HG03460 (cell line): ENCODE data around the gene SFTPD.
"Not testable (repeated sequence)": the region's sequence is repeated elsewhere in the genome, so short reads cannot be mapped to it uniquely, and the experiment has no call there.

Source experiments
- ATAC-seq: cut with Tn5 transposase; IDR thresholded peaks from one replicate; pipeline ENCODE4 v1.9.1; 2021; ENCODE audit not compliant: unreplicated experiment

SFTPD gene

GRCh38 chr10:79948976-79949722 lies at the start of gene SFTPD:
Gene SFTPD, minus strand, starts transcription at chr10:79949105. Its CDS starts 2,446 bp downstream, at chr10:79946659.
- no peak for ATAC-seq

GRCh38 chr10:79995979-79996634 lies 47.2 kb upstream of the SFTPD start:
- ATAC-seq, result no peak

- ATAC-seq, result no peak
These were observed 45.7 kb upstream of the SFTPD start for GRCh38 chr10:79994556-79994955.

DNA sequence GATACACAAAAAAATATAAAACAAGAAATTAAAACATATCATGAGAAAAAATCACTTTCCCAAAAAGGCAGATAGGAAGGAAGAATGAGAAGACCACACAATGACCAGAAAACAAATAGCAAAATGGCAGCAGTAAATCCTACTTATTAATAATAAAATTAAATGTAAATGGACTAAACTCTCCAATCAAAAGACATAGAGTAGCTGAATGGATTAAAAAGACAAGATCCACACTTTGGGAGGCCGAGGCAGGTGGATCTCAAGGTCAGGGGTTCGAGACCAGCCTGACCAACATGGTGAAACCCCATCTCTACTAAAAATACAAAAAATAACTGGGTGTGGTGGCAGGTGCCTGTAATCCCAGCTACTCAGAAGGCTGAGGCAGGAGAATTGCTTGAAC lies 39.3 kb upstream of the SFTPD start:
- ATAC-seq, result not testable (repeated sequence)

GRCh38 chr10:79986661-79987060 lies 37.8 kb upstream of the SFTPD start:
- ATAC-seq, result not testable (repeated sequence)

DNA sequence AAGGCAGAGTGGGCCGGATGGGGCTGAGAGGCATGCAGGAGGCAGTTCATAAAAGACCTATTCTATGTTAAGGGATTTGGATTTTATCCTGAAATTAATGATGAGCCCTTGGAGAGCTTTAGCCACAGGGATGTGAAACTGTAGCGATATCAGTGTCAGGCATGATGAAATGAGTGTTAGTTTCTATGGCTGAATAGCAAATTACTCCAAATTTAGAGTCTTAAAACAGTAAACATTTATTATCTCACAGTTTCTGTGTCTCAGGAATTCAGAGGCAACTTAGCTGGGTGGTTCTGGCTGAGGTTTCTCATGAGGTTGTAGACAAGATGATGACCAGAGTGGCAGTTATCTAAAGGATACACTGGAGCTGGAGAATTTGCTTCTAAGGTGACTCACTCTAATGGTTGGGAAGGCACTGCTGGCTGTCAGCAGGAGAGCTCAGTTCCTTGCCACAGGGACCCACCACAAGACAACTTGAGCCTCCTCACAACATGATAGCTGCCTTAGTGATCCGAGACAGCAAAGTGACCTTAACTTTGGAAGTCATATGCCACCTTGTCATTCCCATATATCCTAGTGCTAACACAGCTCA lies 36.7 kb upstream of the SFTPD start:
- ATAC-seq, result no peak

GRCh38 chr10:79984851-79985250 lies 35.9 kb upstream of the SFTPD start:
- no peak for ATAC-seq

GRCh38 chr10:79983286-79983909 lies 34.5 kb upstream of the SFTPD start:
- no peak for ATAC-seq

DNA sequence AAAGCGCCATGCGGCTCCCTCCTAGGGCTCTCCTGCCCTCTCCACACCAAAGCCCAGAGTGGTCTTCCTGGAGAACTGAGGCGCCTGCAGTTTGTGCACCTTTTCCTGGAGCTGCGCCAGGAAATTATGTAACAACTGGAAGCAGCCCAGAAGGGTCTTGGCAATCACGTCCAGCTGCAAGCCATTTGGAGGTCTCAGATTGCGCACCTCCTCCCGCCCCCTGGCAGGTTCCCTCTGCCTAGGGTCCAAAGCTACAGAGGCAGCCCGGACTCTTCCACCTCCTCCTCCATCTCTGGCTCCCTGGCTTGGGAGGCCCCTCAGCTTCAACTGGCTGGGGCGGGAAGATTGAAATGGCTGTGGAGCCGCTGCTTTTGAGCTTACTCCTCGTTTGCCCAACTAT lies 34.0 kb upstream of the SFTPD start:
- no peak for ATAC-seq

DNA sequence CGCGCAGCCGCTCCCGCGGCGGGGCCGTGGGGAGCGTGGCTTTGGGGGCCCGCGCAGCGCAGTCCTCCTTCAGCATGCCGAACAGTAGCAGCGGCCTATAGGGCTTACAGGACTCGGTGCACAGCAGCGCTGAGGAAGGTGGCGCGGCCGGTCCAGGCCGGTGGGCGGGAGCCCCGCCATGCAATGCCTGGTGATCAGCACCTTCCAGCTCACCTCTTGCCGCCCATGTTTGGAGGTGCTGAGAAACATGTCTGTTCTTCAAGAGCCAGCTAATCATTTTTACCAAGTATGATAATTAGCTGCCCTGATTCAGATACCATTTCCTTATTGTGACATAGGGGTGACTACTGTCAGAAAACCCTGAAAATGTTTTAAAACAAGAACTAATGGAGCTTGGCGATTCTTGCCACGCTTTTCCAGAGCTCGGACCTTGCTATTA lies 33.5 kb upstream of the SFTPD start:
- no peak for ATAC-seq

DNA sequence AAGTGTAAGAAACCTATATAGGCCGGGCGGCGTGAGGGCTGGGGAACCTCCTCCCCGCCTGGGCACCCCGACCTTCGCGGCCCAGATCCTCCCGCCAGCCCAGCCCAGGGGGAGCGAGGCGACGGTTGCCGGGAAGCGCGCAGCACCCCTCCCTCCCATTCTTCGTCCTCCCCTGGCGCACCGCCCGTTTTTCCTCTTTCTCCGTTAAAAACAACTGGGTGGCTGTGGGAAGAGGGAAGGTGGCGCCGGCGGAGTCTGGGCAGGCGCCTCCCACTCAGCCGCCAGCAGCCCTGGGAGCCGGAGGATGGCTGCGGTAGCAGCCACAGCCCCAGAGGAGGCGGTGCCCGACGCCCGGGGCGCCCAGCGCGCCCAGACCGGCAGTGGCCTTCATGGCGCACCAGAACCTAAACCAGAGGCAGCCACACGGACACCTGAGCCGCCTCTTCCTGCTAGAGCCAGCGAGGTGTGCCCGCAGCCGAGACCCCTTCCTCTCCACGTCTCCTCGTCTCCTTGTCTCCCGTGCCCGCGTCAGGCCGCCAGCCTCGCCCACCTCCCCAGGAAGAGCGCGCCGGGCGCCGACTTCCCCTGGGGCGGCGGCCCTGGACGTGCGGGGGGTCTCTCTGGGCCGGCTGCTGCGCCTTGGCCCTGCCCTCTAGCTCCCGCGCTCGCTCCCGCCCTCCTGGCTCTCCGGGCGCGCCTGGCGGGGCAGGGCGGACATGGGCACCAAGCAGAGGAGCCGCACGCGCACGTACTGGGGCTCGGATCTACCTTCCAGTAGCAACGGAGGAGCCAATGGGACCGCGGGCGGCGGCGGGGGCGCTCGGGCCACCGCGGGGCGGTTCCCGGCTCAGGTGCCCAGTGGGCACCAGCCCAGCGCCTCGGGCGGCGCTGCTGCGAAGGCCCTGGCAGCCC lies 32.8 kb upstream of the SFTPD start:
- no peak for ATAC-seq

GRCh38 chr10:79980711-79981110 lies 31.8 kb upstream of the SFTPD start:
- no peak for ATAC-seq

DNA sequence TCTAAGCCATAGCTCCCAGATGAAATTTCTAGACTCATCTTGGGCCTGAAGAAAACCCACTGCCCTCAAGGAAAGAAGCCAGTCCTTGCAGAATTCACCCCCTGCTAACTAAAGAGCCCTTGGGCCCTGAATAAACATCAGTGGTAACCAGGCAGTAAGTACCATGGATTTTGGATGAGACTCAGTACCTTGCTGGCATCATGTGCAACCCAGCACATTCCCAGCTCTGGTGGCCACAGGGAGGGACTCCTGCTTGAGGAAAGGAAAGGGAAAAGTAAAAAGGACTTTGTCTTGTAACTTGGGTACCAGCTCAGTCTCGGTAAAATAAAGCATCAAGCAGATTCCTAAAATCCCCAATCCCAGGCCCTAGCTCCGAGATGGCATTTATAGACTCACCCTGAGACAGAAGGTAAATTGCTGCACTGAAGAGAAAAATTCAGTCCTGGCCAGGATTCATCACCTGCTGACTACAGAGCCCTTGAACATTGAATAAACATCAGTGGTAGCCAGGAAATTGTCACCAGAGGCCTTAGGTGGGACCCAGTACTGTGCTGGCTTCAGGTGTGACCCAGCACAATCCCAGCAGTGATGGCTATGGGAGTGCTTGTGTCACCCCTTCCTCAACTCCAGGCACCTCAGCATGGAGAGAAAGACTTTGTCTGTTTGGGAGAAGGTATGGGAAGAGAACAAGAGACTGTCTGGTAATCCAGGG lies 31.2 kb upstream of the SFTPD start:
- ATAC-seq, result no peak

DNA sequence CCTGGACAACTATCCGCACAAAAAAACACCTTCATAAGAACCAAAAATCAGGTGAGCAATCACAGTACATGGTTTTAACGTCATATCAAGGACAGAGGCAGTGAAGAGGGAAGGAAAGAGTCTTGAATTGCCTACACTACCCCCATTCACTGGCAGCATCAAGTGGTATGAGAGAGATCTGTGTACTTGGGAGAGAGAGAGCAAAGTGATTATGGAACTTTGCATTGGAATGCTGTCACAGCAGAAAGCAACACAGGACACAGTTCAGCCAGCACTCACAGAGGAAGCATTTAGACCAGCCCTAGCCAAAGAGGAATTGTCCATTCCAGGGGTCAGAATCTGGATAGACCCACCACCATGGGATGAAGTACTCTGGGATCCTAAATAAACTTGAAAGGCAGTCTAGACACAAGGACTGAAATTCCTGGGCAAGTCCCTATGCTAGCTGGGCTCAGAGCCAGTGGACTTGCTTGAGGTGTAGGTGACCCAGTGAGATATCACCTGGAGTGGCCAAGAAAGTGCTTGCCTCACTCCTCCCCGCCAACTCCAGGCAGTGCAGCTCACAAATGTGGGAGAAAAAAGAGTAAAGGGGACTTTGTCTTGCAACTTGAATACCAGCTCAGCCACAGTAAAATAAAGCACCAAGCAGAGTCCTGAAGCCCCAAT lies 30.5 kb upstream of the SFTPD start:
- ATAC-seq, result no peak

DNA sequence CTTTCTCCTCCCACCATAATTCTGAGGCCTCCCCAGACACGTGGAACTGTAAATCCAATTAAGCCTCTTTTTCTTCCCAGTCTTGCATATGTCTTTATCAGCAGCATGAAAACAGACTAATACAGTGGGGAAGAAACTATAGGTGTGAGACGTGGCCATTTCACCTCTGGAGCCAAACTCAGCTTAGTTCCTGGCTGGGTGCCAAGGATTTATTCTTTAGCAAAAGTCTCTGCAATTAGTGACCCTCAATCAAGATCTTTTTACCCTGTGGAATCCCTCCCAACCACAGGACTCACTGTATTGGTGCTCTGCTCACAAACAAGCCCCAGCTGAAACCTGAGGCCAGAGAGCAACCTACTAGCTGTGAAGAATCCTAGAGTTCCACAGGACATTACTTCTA lies 28.1 kb upstream of the SFTPD start:
- no peak for ATAC-seq

GRCh38 chr10:79970062-79970461 lies 21.2 kb upstream of the SFTPD start:
- ATAC-seq, result no peak

DNA sequence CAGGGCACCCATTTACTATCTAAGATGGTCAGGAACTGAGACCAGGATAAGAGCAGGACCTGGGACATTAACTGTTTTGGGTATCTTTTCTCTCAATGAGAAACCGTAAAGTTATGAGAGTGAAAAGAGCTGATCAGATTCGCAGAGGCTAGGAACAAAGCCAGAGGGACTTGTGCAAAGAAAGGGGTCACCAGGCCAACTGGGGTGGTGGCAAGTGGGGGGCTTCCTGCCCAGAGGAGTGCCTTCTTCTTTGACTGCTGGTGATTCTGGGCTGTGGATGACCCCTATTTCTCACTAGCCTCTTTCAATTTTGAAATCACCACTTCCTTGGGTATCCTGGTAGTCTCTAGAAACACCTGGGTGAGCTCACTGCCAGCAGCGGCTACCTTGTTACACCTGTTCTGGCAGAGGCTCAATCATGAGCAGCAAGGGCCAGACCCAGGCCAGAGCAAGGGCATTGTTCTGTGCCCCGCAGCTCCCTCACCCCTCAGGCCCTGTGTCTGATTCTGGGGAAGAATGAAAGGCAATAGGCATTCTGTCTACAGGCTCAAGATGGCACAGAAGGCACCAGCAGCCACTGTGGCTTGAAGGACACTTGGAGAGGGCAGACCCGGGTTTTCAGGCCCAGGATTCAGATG lies 999 bp downstream of the SFTPD start:
- no peak for ATAC-seq

GRCh38 chr10:79947083-79947415 lies 1.9 kb downstream of the SFTPD start:
- ATAC-seq, result no peak
